Measurements from ENCODE around the gene ENC1. TPM values are rescaled to one million over a fixed set of nuclear protein-coding genes. Genes with fewer than 3 reads are reported as not detected.

ENC1 gene
- total and polyA plus RNA-seq, 10 of the 15 experiments (the other 5 are each of a cell fraction or from before 2014, with no cell fraction given) = 8.2 to 55.5 (median 32.1) TPM

DNA sequence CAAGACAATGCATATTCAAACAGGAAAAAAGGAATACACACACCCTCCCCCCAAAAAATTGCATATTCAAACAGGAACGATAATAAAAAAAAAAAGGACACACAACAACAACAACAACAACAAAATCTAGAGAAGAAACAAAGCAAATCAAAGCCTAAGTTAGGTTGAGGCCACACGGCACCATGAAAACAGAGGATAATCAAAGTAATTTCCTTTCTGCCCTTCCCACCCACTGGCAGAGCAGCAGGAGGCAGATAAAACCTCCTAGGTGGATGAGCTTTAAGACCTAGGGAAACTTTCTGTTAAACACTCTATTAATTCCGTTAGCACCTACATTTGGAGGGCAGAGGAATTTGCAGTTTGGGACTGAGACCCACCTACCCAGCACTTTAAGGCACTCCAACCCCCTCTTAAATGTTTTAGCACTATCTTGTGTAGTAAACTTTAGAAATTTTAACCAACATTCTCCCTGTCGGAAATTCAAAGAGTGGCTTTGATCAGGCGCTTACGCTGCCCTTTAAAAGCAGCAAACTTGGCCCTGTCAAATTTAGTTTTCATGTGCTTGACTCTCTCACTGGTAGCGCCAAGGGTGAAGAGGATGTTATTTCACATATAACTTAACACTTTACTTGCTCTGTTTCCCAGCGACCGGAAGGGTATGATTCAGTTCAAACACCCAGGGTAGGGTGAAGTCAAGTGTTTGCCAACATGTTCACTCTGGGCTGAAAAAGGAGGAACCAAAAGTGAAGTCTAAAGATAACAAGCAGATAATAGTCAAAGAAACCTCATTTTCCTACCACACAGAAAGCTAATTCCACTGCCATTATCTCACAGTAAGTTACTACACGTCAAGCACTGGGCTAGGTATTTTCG lies 9.2 kb downstream of the ENC1 start (continued):
- no peak; the same call in 1 of the 2 replicates for TF ChIP-seq BMI1 (IDR thresholded peaks at IDR 0.05; ENCODE audit: borderline replicate concordance)
- no peak for TF ChIP-seq SIN3A (IDR thresholded peaks at IDR 0.05; ENCODE audit: low read depth, low read length)
- TF ChIP-seq, protein P1, sequence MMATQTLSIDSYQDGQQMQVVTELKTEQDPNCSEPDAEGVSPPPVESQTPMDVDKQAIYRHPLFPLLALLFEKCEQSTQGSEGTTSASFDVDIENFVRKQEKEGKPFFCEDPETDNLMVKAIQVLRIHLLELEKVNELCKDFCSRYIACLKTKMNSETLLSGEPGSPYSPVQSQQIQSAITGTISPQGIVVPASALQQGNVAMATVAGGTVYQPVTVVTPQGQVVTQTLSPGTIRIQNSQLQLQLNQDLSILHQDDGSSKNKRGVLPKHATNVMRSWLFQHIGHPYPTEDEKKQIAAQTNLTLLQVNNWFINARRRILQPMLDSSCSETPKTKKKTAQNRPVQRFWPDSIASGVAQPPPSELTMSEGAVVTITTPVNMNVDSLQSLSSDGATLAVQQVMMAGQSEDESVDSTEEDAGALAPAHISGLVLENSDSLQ (IDR thresholded peaks at IDR 0.05) = no peak
- TF ChIP-seq BRCA1 (IDR thresholded peaks at IDR 0.05; ENCODE audit: low read depth, low read length) = no peak
- no peak for TF ChIP-seq CBFB (IDR thresholded peaks at IDR 0.05; ENCODE audit: low read depth)
- no peak for TF ChIP-seq RB1 (IDR thresholded peaks at IDR 0.05; ENCODE audit: borderline replicate concordance)
- peak; percentile 88 for TF ChIP-seq MEF2B (IDR thresholded peaks at IDR 0.05; ENCODE audit: partially characterized antibody, poor library complexity, severe bottlenecking)
- peak; percentile 74 for TF ChIP-seq PML (IDR thresholded peaks at IDR 0.05; ENCODE audit: low read length)
- TF ChIP-seq MTA2 (IDR thresholded peaks at IDR 0.05; ENCODE audit: low read depth) = peak; percentile 99
- no peak for TF ChIP-seq KAT2A (conservative IDR thresholded peaks at IDR 0.05; ENCODE audit: control insufficient read depth, low read depth, low read length)
- TF ChIP-seq, protein P2, sequence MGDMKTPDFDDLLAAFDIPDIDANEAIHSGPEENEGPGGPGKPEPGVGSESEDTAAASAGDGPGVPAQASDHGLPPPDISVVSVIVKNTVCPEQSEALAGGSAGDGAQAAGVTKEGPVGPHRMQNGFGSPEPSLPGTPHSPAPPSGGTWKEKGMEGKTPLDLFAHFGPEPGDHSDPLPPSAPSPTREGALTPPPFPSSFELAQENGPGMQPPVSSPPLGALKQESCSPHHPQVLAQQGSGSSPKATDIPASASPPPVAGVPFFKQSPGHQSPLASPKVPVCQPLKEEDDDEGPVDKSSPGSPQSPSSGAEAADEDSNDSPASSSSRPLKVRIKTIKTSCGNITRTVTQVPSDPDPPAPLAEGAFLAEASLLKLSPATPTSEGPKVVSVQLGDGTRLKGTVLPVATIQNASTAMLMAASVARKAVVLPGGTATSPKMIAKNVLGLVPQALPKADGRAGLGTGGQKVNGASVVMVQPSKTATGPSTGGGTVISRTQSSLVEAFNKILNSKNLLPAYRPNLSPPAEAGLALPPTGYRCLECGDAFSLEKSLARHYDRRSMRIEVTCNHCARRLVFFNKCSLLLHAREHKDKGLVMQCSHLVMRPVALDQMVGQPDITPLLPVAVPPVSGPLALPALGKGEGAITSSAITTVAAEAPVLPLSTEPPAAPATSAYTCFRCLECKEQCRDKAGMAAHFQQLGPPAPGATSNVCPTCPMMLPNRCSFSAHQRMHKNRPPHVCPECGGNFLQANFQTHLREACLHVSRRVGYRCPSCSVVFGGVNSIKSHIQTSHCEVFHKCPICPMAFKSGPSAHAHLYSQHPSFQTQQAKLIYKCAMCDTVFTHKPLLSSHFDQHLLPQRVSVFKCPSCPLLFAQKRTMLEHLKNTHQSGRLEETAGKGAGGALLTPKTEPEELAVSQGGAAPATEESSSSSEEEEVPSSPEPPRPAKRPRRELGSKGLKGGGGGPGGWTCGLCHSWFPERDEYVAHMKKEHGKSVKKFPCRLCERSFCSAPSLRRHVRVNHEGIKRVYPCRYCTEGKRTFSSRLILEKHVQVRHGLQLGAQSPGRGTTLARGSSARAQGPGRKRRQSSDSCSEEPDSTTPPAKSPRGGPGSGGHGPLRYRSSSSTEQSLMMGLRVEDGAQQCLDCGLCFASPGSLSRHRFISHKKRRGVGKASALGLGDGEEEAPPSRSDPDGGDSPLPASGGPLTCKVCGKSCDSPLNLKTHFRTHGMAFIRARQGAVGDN (IDR thresholded peaks at IDR 0.05) = peak; percentile 82
- TF ChIP-seq KLF5 (IDR thresholded peaks at IDR 0.05; ENCODE audit: partially characterized antibody) = no peak
- TF ChIP-seq, protein P3, sequence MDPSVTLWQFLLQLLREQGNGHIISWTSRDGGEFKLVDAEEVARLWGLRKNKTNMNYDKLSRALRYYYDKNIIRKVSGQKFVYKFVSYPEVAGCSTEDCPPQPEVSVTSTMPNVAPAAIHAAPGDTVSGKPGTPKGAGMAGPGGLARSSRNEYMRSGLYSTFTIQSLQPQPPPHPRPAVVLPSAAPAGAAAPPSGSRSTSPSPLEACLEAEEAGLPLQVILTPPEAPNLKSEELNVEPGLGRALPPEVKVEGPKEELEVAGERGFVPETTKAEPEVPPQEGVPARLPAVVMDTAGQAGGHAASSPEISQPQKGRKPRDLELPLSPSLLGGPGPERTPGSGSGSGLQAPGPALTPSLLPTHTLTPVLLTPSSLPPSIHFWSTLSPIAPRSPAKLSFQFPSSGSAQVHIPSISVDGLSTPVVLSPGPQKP (IDR thresholded peaks at IDR 0.05; ENCODE audit: low read depth, low read length) = peak; percentile 34; the same call in 1 of the 2 replicates
- TF ChIP-seq STAT1 (conservative IDR thresholded peaks at IDR 0.05) = no peak
- TF ChIP-seq NR2C2 (IDR thresholded peaks at IDR 0.05; ENCODE audit: borderline replicate concordance, control insufficient read depth, insufficient read length, low read depth) = no peak
- TF ChIP-seq ZNF384 (IDR thresholded peaks at IDR 0.05; ENCODE audit: borderline replicate concordance, low read depth, low read length) = no peak
- TF ChIP-seq, protein P4, sequence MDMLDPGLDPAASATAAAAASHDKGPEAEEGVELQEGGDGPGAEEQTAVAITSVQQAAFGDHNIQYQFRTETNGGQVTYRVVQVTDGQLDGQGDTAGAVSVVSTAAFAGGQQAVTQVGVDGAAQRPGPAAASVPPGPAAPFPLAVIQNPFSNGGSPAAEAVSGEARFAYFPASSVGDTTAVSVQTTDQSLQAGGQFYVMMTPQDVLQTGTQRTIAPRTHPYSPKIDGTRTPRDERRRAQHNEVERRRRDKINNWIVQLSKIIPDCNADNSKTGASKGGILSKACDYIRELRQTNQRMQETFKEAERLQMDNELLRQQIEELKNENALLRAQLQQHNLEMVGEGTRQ (IDR thresholded peaks at IDR 0.05; ENCODE audit: borderline replicate concordance, low read depth, low read length) = no peak
- peak; percentile 81 for TF ChIP-seq CBX5 (IDR thresholded peaks at IDR 0.05; ENCODE audit: low read depth)
- no peak for TF ChIP-seq NRF1 (conservative IDR thresholded peaks at IDR 0.05; ENCODE audit: low read depth, low read length)
- TF ChIP-seq SREBF1 (IDR thresholded peaks at IDR 0.05; ENCODE audit: low read length) = no peak
- TF ChIP-seq, protein P5, sequence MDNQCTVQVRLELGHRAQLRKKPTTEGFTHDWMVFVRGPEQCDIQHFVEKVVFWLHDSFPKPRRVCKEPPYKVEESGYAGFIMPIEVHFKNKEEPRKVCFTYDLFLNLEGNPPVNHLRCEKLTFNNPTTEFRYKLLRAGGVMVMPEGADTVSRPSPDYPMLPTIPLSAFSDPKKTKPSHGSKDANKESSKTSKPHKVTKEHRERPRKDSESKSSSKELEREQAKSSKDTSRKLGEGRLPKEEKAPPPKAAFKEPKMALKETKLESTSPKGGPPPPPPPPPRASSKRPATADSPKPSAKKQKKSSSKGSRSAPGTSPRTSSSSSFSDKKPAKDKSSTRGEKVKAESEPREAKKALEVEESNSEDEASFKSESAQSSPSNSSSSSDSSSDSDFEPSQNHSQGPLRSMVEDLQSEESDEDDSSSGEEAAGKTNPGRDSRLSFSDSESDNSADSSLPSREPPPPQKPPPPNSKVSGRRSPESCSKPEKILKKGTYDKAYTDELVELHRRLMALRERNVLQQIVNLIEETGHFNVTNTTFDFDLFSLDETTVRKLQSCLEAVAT (IDR thresholded peaks at IDR 0.05) = peak; percentile 78; the same call in 1 of the 2 replicates
- TF ChIP-seq ZZZ3 (IDR thresholded peaks at IDR 0.05; ENCODE audit: control insufficient read depth, insufficient read length, low read depth) = no peak

Data from GM12878 (cell line).